Esophagus muscularis mucosa (tissue), 4 donors: Measurements from ENCODE around the gene ATP8B3.

Source experiments
- EP300 ChIP-seq: sonication (generic); formaldehyde crosslinking; IDR thresholded peaks from one replicate; pipeline ENCODE4 v1.6.1; 2017; ENCODE audit warnings: antibody characterized with exemption
- POLR2A ChIP-seq: fragments of 450-650 bp; IDR thresholded peaks from one replicate; pipeline ENCODE4 v1.6.1; 2017; ENCODE audit warnings: antibody characterized with exemption, moderate library complexity, mild to moderate bottlenecking, low read depth
- POLR2AphosphoS5 ChIP-seq, 2 donors: sonication (generic); formaldehyde crosslinking; IDR thresholded peaks; one replicate each; pipeline ENCODE4 v1.6.1; 2017; ENCODE audit warnings: antibody characterized with exemption in 2 of 2
- TF ChIP-seq, protein P1 (sequence below), 3 experiments: fragments of 200-600 bp in 2 of 3; fragments of 450-650 bp in 1 of 3; sonication (generic) in 2 of 3; IDR thresholded peaks; one replicate each; pipeline ENCODE4 v1.5.1; 2017 to 2019; ENCODE audit warnings: antibody characterized with exemption in 3 of 3, mild to moderate bottlenecking in 2 of 3, moderate library complexity in 1 of 3

DNA sequence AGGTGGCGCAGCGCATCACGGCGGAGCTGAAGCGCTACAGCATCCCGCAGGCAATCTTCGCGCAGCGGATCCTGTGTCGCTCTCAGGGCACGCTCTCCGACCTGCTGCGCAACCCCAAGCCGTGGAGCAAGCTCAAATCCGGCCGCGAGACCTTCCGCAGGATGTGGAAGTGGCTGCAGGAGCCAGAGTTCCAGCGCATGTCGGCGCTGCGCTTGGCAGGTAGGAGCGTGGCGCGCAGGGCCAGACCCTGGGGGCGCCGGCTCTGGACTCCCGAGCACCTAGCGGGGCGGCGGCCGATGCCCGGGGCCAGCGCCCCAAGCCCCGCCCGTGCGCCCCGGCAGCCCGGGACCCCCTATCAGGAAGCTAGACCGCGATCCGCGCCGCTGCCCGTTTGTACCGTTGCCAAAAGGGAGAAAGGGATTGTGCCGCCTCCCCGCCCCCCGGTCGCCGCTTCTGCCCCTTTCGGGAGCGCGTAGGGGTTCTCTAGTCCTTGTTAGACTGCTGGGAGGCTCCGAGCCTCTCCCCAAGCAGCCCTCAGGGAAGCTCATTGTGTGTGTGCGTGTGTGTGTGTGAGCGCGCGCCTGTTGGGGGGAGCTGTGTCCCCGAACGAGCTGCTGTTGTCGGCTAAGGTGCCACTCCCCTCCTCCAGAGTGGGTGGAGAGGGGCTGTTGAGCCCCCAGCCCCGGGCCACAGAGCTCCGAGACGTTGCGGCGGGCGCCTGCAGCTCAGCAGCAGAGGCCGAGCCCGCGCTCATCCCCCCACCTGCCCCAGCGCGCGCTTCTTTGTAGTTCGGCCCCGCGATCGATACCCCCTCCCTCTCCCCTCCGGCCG is 57.2 kb downstream of the ATP8B3 start:
- TF ChIP-seq, protein P1, sequence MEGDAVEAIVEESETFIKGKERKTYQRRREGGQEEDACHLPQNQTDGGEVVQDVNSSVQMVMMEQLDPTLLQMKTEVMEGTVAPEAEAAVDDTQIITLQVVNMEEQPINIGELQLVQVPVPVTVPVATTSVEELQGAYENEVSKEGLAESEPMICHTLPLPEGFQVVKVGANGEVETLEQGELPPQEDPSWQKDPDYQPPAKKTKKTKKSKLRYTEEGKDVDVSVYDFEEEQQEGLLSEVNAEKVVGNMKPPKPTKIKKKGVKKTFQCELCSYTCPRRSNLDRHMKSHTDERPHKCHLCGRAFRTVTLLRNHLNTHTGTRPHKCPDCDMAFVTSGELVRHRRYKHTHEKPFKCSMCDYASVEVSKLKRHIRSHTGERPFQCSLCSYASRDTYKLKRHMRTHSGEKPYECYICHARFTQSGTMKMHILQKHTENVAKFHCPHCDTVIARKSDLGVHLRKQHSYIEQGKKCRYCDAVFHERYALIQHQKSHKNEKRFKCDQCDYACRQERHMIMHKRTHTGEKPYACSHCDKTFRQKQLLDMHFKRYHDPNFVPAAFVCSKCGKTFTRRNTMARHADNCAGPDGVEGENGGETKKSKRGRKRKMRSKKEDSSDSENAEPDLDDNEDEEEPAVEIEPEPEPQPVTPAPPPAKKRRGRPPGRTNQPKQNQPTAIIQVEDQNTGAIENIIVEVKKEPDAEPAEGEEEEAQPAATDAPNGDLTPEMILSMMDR (IDR thresholded peaks at IDR 0.05) = no peak
- no peak for TF ChIP-seq POLR2AphosphoS5 (IDR thresholded peaks at IDR 0.05)
- no peak for TF ChIP-seq POLR2A
- TF ChIP-seq EP300 = no peak
